Mammary epithelial cell (primary cell): Measurements from ENCODE around the gene PLTP.

Experiments used
- CTCF ChIP-seq, 2 donors: IDR thresholded peaks in 1 of 2; conservative IDR thresholded peaks in 1 of 2; 2 replicates each; pipeline ENCODE4 v1.5.1; 2011 to 2012; ENCODE audit warnings: inconsistent platforms in 2 of 2, low read length in 2 of 2, mild to moderate bottlenecking in 2 of 2, control low read depth in 1 of 2, low read depth in 1 of 2; ENCODE audit not compliant: insufficient read depth in 1 of 2; ENCODE audit errors: extremely low read depth in 1 of 2
- EZH2 ChIP-seq: IDR thresholded peaks from 2 replicates; pipeline ENCODE4 v1.6.1; 2012; ENCODE audit warnings: low read length, inconsistent platforms, borderline replicate concordance

DNA sequence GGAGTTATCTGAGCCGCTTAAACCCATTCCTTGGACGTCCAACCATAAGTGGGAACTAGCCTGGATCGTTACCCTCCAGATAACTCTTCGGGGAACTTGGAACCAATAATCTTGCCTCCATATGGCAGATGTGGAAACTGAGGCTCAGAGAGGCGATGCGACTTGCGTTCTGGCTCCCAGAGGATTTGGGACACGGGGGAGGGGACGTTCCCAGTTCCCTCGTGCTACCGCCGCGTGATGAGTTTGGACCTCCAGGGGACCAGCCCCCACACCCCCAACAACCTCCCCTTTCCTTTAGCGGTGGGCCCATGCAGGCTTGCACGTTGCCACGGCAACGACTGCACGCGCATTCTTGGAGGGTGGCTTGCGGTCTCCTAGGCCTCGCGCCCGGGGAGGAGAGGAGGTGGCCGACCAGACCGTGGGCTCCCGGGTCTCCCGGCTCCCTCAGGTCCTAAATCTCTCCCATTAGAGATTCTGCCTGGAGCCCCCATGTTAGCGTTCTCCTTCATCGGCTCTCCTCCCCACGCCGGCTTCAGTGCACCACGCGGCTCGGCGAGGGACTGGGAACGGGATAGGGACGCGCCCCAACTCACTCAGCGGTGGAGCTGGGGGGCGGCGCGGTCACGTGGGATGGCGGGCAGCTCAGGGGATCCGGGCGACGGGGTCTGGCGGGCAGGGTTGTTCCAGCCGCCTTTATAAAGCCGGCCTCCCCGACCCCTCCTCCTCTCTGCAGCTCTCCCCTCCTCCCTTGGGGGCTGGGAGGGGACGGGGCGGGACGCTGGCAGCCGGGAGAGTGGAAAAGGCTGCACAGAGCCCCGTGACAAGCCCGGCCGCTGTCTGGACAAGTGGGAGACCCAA lies at the start of gene PLTP:
- TF ChIP-seq CTCF (conservative IDR thresholded peaks at IDR 0.05 in 1 of 2, IDR thresholded peaks at IDR 0.05 in 1 of 2; ENCODE audit: extremely low read depth in 1 of 2, insufficient read depth in 1 of 2, low read depth in 1 of 2, low read length in 2 of 2) (no peak), EZH2 (no peak)
